Measurements from ENCODE around the gene LRRC45.

Gene LRRC45

GRCh38 chr17:82007495-82008257 lies 15.4 kb upstream of the LRRC45 start:
- DNase-seq (ENCODE audit: low spot score), result no peak

GRCh38 chr17:82008258-82008940 lies 14.7 kb upstream of the LRRC45 start:
- no peak for DNase-seq (ENCODE audit: low spot score)

- no peak for DNase-seq (ENCODE audit: low spot score)
Measured at GRCh38 chr17:82008941-82009405, 14.1 kb upstream of the LRRC45 start.

- no peak for DNase-seq (ENCODE audit: low spot score)
Measured at GRCh38 chr17:82009413-82009812, 13.7 kb upstream of the LRRC45 start.

- DNase-seq (ENCODE audit: low spot score), result no peak
Measured at GRCh38 chr17:82010575-82011525, 12.3 kb upstream of the LRRC45 start.

- no peak for DNase-seq (ENCODE audit: low spot score)
Measured at GRCh38 chr17:82011617-82012187, 11.4 kb upstream of the LRRC45 start.

- DNase-seq (ENCODE audit: low spot score), result no peak
Measured at GRCh38 chr17:82012261-82012639, 10.9 kb upstream of the LRRC45 start.

GRCh38 chr17:82012640-82013295 lies 10.3 kb upstream of the LRRC45 start:
- no peak for DNase-seq (ENCODE audit: low spot score)

- no peak for DNase-seq (ENCODE audit: low spot score)
Measured at GRCh38 chr17:82013341-82013740, 9.8 kb upstream of the LRRC45 start.

- no peak for DNase-seq (ENCODE audit: low spot score)
Measured at GRCh38 chr17:82013772-82014321, 9.3 kb upstream of the LRRC45 start.

- no peak for DNase-seq (ENCODE audit: low spot score)
Measured at GRCh38 chr17:82014432-82014831, 8.7 kb upstream of the LRRC45 start.

- DNase-seq (ENCODE audit: low spot score), result no peak
Measured at GRCh38 chr17:82014971-82015310, 8.2 kb upstream of the LRRC45 start.

- no peak for DNase-seq (ENCODE audit: low spot score)
Measured at GRCh38 chr17:82015311-82015971, 7.7 kb upstream of the LRRC45 start.

GRCh38 chr17:82016061-82016874 lies 6.8 kb upstream of the LRRC45 start:
- DNase-seq (ENCODE audit: low spot score), result no peak

GRCh38 chr17:82016875-82017459 lies 6.1 kb upstream of the LRRC45 start:
- DNase-seq (ENCODE audit: low spot score), result no peak

- DNase-seq (ENCODE audit: low spot score), result no peak
Measured at GRCh38 chr17:82017612-82018151, 5.4 kb upstream of the LRRC45 start.

- DNase-seq (ENCODE audit: low spot score), result no peak
Measured at GRCh38 chr17:82018152-82018988, 4.7 kb upstream of the LRRC45 start.

- DNase-seq (ENCODE audit: low spot score), result no peak
Measured at GRCh38 chr17:82018989-82019689, 4.0 kb upstream of the LRRC45 start.

Data from AG20443 (cell line).